ENCODE results near the gene GAREM2. TPM values are rescaled to one million over a fixed set of nuclear protein-coding genes. Genes with fewer than 3 reads are reported as not detected.

Gene GAREM2
- total and polyA plus RNA-seq, 7 experiments from 2014 or later, result 2.4 to 8.4 (median 4.8) TPM

- no peak overlapping the region for H3K4me3 ChIP-seq (ENCODE audit: low read length)
- no peaks in the 10 kb centered on the region for H3K27me3 ChIP-seq (ENCODE audit: control insufficient read depth in 2 of 2, insufficient read depth in 2 of 2, low read length in 2 of 2)
- Mint-ChIP-seq H3K27me3 (peaks cover 0 to 2% (median 0%) of the 10 kb centered on the region in 5 donors), H3K27ac (peak overlapping the region in 3 of 9 donors; percentile 50 to 85 (median 66)), H3K4me1 (peaks cover 6 to 17% (median 14%) of the 10 kb centered on the region in 7 donors), H3K9me3 (peaks cover 0 to 3% (median 0%) of the 10 kb centered on the region in 11 donors), H3K4me3 (no peak overlapping the region), H3K36me3 (peaks cover 0 to 28% (median 8%) of the 10 kb centered on the region in 5 donors)
- no peak overlapping the region for H3K27ac ChIP-seq (ENCODE audit: low read depth, low read length)
- ATAC-seq, result no peak
- peak in 1 of 9 donors; percentile 1 for DNase-seq
- CTCF ChIA-PET, result no interaction called here
- H3K4me1 ChIP-seq (ENCODE audit: control insufficient read depth in 2 of 2, insufficient read depth in 2 of 2, low read length in 2 of 2), result peaks cover 5 to 8% of the 10 kb centered on the region in 2 donors
- intact Hi-C loops (cut with micrococcal nuclease), result loop anchor here in 1 of 2 donors (10.0 kb wide), 1 partner anchor 575 kb away; the partner anchor contains the start of gene SLC35F6
- H3K36me3 ChIP-seq (ENCODE audit: control insufficient read depth in 2 of 3, insufficient read depth in 3 of 3, low read length in 3 of 3), result peaks cover 0 to 54% (median 6%) of the 10 kb centered on the region in 3 experiments
- H3K9me3 ChIP-seq (ENCODE audit: control insufficient read depth in 2 of 3, low read length in 3 of 3), result no peaks in the 10 kb centered on the region
- POLR2A ChIA-PET, result no interaction called here
Measured at GRCh38 chr2:26189751-26190150, 16.9 kb downstream of the GAREM2 start.

- DNase-seq, result no peak
- H3K4me1 Mint-ChIP-seq, result peaks cover 6 to 15% (median 12%) of the 10 kb centered on the region in 7 donors
- no peaks in the 10 kb centered on the region for H3K9me3 ChIP-seq (ENCODE audit: control insufficient read depth in 2 of 3, low read length in 3 of 3)
- H3K4me3 Mint-ChIP-seq, result no peak overlapping the region
- H3K9me3 Mint-ChIP-seq, result peaks cover 0 to 3% (median 0%) of the 10 kb centered on the region in 11 donors
- no peaks in the 10 kb centered on the region for H3K27me3 ChIP-seq (ENCODE audit: control insufficient read depth in 2 of 2, insufficient read depth in 2 of 2, low read length in 2 of 2)
- peaks cover 0 to 60% (median 10%) of the 10 kb centered on the region in 3 experiments for H3K36me3 ChIP-seq (ENCODE audit: control insufficient read depth in 2 of 3, insufficient read depth in 3 of 3, low read length in 3 of 3)
- peaks cover 0 to 31% (median 9%) of the 10 kb centered on the region in 5 donors for H3K36me3 Mint-ChIP-seq
- H3K4me3 ChIP-seq (ENCODE audit: low read length), result no peak overlapping the region
- H3K27me3 Mint-ChIP-seq, result peaks cover 0 to 2% (median 0%) of the 10 kb centered on the region in 5 donors
- ATAC-seq, result no peak
- H3K27ac Mint-ChIP-seq, result no peak overlapping the region
- H3K4me1 ChIP-seq (ENCODE audit: control insufficient read depth in 2 of 2, insufficient read depth in 2 of 2, low read length in 2 of 2), result peaks cover 5 to 6% of the 10 kb centered on the region in 2 donors
- POLR2A ChIA-PET, result no interaction called here
- CTCF ChIA-PET, result no interaction called here
- intact Hi-C loops (cut with micrococcal nuclease), result no loop called here
- no peak overlapping the region for H3K27ac ChIP-seq (ENCODE audit: low read depth, low read length)
Measured at GRCh38 chr2:26190369-26190768, 17.5 kb downstream of the GAREM2 start.

GRCh38 chr2:26191316-26192159 lies 18.6 kb downstream of the GAREM2 start:
- H3K36me3 ChIP-seq (ENCODE audit: control insufficient read depth in 2 of 3, insufficient read depth in 3 of 3, low read length in 3 of 3), result peaks cover 0 to 72% (median 13%) of the 10 kb centered on the region in 3 experiments
- peaks cover 0 to 8% (median under 1%) of the 10 kb centered on the region in 7 donors for H3K4me1 Mint-ChIP-seq
- H3K4me3 Mint-ChIP-seq, result peak overlapping the region in 1 of 10 donors; percentile 29
- ChIA-PET POLR2A (no interaction called here), CTCF (no interaction called here)
- DNase-seq (no peak), ATAC-seq (no peak)
- H3K27ac ChIP-seq (ENCODE audit: low read depth, low read length), result no peak overlapping the region
- peaks cover 0 to 36% (median 10%) of the 10 kb centered on the region in 5 donors for H3K36me3 Mint-ChIP-seq
- no peaks in the 10 kb centered on the region for H3K4me1 ChIP-seq (ENCODE audit: control insufficient read depth in 2 of 2, insufficient read depth in 2 of 2, low read length in 2 of 2)
- intact Hi-C loops (cut with micrococcal nuclease), result no loop called here
- H3K9me3 ChIP-seq (ENCODE audit: control insufficient read depth in 2 of 3, low read length in 3 of 3), result no peaks in the 10 kb centered on the region
- H3K9me3 Mint-ChIP-seq, result peaks cover 0 to 3% (median 0%) of the 10 kb centered on the region in 11 donors
- peak overlapping the region in 2 of 9 donors; percentile 16 to 36 for H3K27ac Mint-ChIP-seq
- no peaks in the 10 kb centered on the region for H3K27me3 ChIP-seq (ENCODE audit: control insufficient read depth in 2 of 2, insufficient read depth in 2 of 2, low read length in 2 of 2)
- no peaks in the 10 kb centered on the region for H3K27me3 Mint-ChIP-seq
- H3K4me3 ChIP-seq (ENCODE audit: low read length), result no peak overlapping the region

DNA sequence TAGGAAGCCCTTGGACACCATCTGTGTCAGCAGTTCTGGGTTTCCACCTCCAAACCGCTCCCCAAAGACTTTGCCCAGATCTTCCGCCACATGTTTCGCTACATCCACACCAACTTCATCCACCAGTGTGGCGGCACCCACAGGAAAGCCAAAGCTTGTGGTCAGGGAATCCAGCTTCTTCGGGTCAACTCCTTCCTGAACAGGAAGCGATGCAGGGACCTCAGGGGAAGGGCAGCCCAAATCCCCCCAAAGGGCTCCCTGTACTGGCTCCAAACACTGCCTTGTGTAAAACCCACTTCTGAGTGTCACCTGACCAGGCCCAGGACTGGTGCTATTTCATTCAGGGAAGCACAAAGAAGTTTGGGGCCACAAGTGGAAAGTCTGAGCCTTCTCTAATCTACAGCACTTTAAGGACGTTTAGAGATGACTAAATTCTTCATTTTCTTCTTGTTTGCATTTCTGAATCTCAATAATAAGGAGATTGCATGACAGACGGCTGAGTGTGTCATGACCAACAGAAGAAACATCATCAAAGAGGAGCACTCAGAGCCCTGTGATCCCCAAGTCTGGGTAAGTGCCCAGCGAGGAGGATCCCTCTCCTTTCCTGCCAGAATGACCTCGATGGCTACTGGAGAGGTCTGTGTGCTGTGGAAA lies 20.8 kb downstream of the GAREM2 start:
- DNase-seq (no peak), ATAC-seq (no peak)
- H3K27ac Mint-ChIP-seq, result peak overlapping the region in 2 of 9 donors; percentile 19 to 47
- peaks cover 0 to 3% (median 0%) of the 10 kb centered on the region in 11 donors for H3K9me3 Mint-ChIP-seq
- Histone ChIP-seq H3K9me3 (ENCODE audit: control insufficient read depth in 2 of 3, low read length in 3 of 3) (no peaks in the 10 kb centered on the region), H3K27ac (ENCODE audit: low read depth, low read length) (no peak overlapping the region), H3K36me3 (ENCODE audit: control insufficient read depth in 2 of 3, insufficient read depth in 3 of 3, low read length in 3 of 3) (peaks cover 0 to 84% (median 22%) of the 10 kb centered on the region in 3 experiments), H3K4me1 (ENCODE audit: control insufficient read depth in 2 of 2, insufficient read depth in 2 of 2, low read length in 2 of 2) (no peaks in the 10 kb centered on the region), H3K4me3 (ENCODE audit: low read length) (no peak overlapping the region), H3K27me3 (ENCODE audit: control insufficient read depth in 2 of 2, insufficient read depth in 2 of 2, low read length in 2 of 2) (no peaks in the 10 kb centered on the region)
- CTCF ChIA-PET, result no interaction called here
- H3K4me3 Mint-ChIP-seq, result no peak overlapping the region
- POLR2A ChIA-PET, result no interaction called here
- no peaks in the 10 kb centered on the region for H3K27me3 Mint-ChIP-seq
- H3K36me3 Mint-ChIP-seq, result peaks cover 0 to 53% (median 18%) of the 10 kb centered on the region in 5 donors
- peaks cover 0 to 4% (median 0%) of the 10 kb centered on the region in 7 donors for H3K4me1 Mint-ChIP-seq
- intact Hi-C loops (cut with micrococcal nuclease), result no loop called here

GRCh38 chr2:26195040-26195984 lies 22.4 kb downstream of the GAREM2 start:
- Histone ChIP-seq H3K9me3 (ENCODE audit: control insufficient read depth in 2 of 3, low read length in 3 of 3) (no peaks in the 10 kb centered on the region), H3K27ac (ENCODE audit: low read depth, low read length) (no peak overlapping the region), H3K4me3 (ENCODE audit: low read length) (no peak overlapping the region), H3K27me3 (ENCODE audit: control insufficient read depth in 2 of 2, insufficient read depth in 2 of 2, low read length in 2 of 2) (no peaks in the 10 kb centered on the region), H3K4me1 (ENCODE audit: control insufficient read depth in 2 of 2, insufficient read depth in 2 of 2, low read length in 2 of 2) (no peaks in the 10 kb centered on the region), H3K36me3 (ENCODE audit: control insufficient read depth in 2 of 3, insufficient read depth in 3 of 3, low read length in 3 of 3) (peaks cover 7 to 92% (median 22%) of the 10 kb centered on the region in 3 experiments)
- peak overlapping the region in 5 of 9 donors; percentile 26 to 62 (median 32) for H3K27ac Mint-ChIP-seq
- CTCF ChIA-PET, result no interaction called here
- H3K9me3 Mint-ChIP-seq, result no peaks in the 10 kb centered on the region
- no peaks in the 10 kb centered on the region for H3K4me1 Mint-ChIP-seq
- no peak overlapping the region for H3K4me3 Mint-ChIP-seq
- DNase-seq (no peak), ATAC-seq (no peak)
- intact Hi-C loops (cut with micrococcal nuclease), result no loop called here
- POLR2A ChIA-PET, result interaction anchor here (0.6 kb wide), 1 partner anchor 980 kb away, joined by 3 read pairs; no protein-coding TSS in a partner anchor
- H3K36me3 Mint-ChIP-seq, result peaks cover 0 to 60% (median 25%) of the 10 kb centered on the region in 5 donors
- H3K27me3 Mint-ChIP-seq, result no peaks in the 10 kb centered on the region

Data from naive thymus-derived CD4-positive, alpha-beta T cell (primary cell).